HG03442 (cell line): ENCODE measurements around the gene BCAS3.

Experiments
- ATAC-seq: cut with Tn5 transposase; IDR thresholded peaks from one replicate; pipeline ENCODE4 v1.9.1; 2021; ENCODE audit warnings: mild to moderate bottlenecking, moderate library complexity; ENCODE audit not compliant: unreplicated experiment

BCAS3 gene

GRCh38 chr17:61387511-61388305 is 710.1 kb downstream of the BCAS3 start:
- ATAC-seq: no peak

GRCh38 chr17:61388561-61389356 is 711.1 kb downstream of the BCAS3 start:
- no peak for ATAC-seq

- ATAC-seq: no peak
These were observed 712.2 kb downstream of the BCAS3 start for GRCh38 chr17:61389670-61390478.

GRCh38 chr17:61390479-61390791 is 712.8 kb downstream of the BCAS3 start:
- ATAC-seq: no peak

- no peak for ATAC-seq
These were observed 714.1 kb downstream of the BCAS3 start for GRCh38 chr17:61391595-61392291.

- no peak for ATAC-seq
These were observed 715.0 kb downstream of the BCAS3 start for GRCh38 chr17:61392679-61393078.

GRCh38 chr17:61393550-61393903 is 715.9 kb downstream of the BCAS3 start:
- ATAC-seq: no peak

- no peak for ATAC-seq
These were observed 716.4 kb downstream of the BCAS3 start for GRCh38 chr17:61393904-61394629.

GRCh38 chr17:61394630-61395408 is 717.2 kb downstream of the BCAS3 start:
- no peak for ATAC-seq

GRCh38 chr17:61395409-61395982 is 717.8 kb downstream of the BCAS3 start:
- no peak for ATAC-seq

- no peak for ATAC-seq
These were observed 718.4 kb downstream of the BCAS3 start for GRCh38 chr17:61395983-61396585.

- no peak for ATAC-seq
These were observed 719.0 kb downstream of the BCAS3 start for GRCh38 chr17:61396586-61397085.

- ATAC-seq: no peak
These were observed 719.6 kb downstream of the BCAS3 start for GRCh38 chr17:61397086-61397842.

- ATAC-seq: no peak
These were observed 721.1 kb downstream of the BCAS3 start for GRCh38 chr17:61398721-61399130.

- no peak for ATAC-seq
These were observed 721.7 kb downstream of the BCAS3 start, which contains the start of gene TBX2 for GRCh38 chr17:61399131-61400065. Gene TBX2, plus strand, starts transcription at chr17:61399843. Its CDS starts 334 bp downstream, at chr17:61400177.

- no peak for ATAC-seq
These were observed 722.5 kb downstream of the BCAS3 start for GRCh38 chr17:61400066-61400716.
